ENCODE measurements around the gene SLC17A2.
A peak's percentile ranks its signal among the peaks of the same experiment; 100 is the strongest.

SLC17A2 gene

GRCh38 chr6:25942561-25943147 is 12.2 kb upstream of the SLC17A2 start:
- Histone ChIP-seq H3K4me2 (ENCODE audit: low read length, poor library complexity, severe bottlenecking) (no peak overlapping the region), H3K9me3 (ENCODE audit: control insufficient read depth, low read length) (no peaks in the 10 kb centered on the region), H3K36me3 (ENCODE audit: control insufficient read depth in 1 of 2, insufficient read depth in 2 of 2, low read depth in 1 of 2, low read length in 2 of 2) (no peaks in the 10 kb centered on the region), H4K8ac (ENCODE audit: low read length) (no peak overlapping the region), H2AK5ac (ENCODE audit: low read length, severe bottlenecking) (no peak overlapping the region), H3K4me3 (ENCODE audit: insufficient read depth in 1 of 2, low read depth in 1 of 2, low read length in 2 of 2) (no peak overlapping the region), H4K91ac (ENCODE audit: low read length) (no peak overlapping the region), H3K14ac (ENCODE audit: low read length in 2 of 2) (no peak overlapping the region), H3K4ac (ENCODE audit: low read depth in 1 of 2, low read length in 2 of 2) (no peak overlapping the region), H3K9ac (ENCODE audit: low read length) (no peak overlapping the region), H3K4me1 (ENCODE audit: control insufficient read depth, insufficient read depth, low read depth, low read length) (no peaks in the 10 kb centered on the region), H3K18ac (ENCODE audit: low read depth in 1 of 2, low read length in 2 of 2) (no peak overlapping the region), H2BK12ac (ENCODE audit: low read length in 2 of 2) (no peak overlapping the region), H2BK5ac (ENCODE audit: low read depth, low read length, poor library complexity, severe bottlenecking) (no peak overlapping the region), H3K27ac (ENCODE audit: low read length, poor library complexity, severe bottlenecking) (no peak overlapping the region), H3K23ac (ENCODE audit: low read length in 2 of 2) (no peak overlapping the region), H3K27me3 (ENCODE audit: control insufficient read depth in 1 of 2, insufficient read depth in 1 of 2, low read length in 2 of 2) (no peaks in the 10 kb centered on the region), H2BK120ac (ENCODE audit: low read depth, low read length) (no peak overlapping the region), H3K79me1 (replicated peaks; ENCODE audit: low read length, poor library complexity, severe bottlenecking) (no peaks in the 10 kb centered on the region), H2BK15ac (ENCODE audit: low read depth, poor library complexity, severe bottlenecking) (no peak overlapping the region), H2AFZ (ENCODE audit: low read depth, low read length) (no peak overlapping the region)
- DNase-seq, result peak; percentile 58
- WGBS, result 59% methylated on average over 2 of the region's 3 CpGs

- WGBS, result 100% methylated on average over 1 of the region's 2 CpGs
- no peak overlapping the region for H3K27ac ChIP-seq (ENCODE audit: low read length, poor library complexity, severe bottlenecking)
- H4K91ac ChIP-seq (ENCODE audit: low read length), result no peak overlapping the region
- no peak overlapping the region for H2BK12ac ChIP-seq (ENCODE audit: low read length in 2 of 2)
- no peak overlapping the region for H3K4me3 ChIP-seq (ENCODE audit: insufficient read depth in 1 of 2, low read depth in 1 of 2, low read length in 2 of 2)
- no peaks in the 10 kb centered on the region for H3K27me3 ChIP-seq (ENCODE audit: control insufficient read depth in 1 of 2, insufficient read depth in 1 of 2, low read length in 2 of 2)
- no peak overlapping the region for H2AFZ ChIP-seq (ENCODE audit: low read depth, low read length)
- DNase-seq, result no peak
- no peak overlapping the region for H2AK5ac ChIP-seq (ENCODE audit: low read length, severe bottlenecking)
- H2BK15ac ChIP-seq (ENCODE audit: low read depth, poor library complexity, severe bottlenecking), result no peak overlapping the region
- no peaks in the 10 kb centered on the region for H3K9me3 ChIP-seq (ENCODE audit: control insufficient read depth, low read length)
- no peak overlapping the region for H3K14ac ChIP-seq (ENCODE audit: low read length in 2 of 2)
- no peak overlapping the region for H2BK5ac ChIP-seq (ENCODE audit: low read depth, low read length, poor library complexity, severe bottlenecking)
- H3K9ac ChIP-seq (ENCODE audit: low read length), result no peak overlapping the region
- H3K4ac ChIP-seq (ENCODE audit: low read depth in 1 of 2, low read length in 2 of 2), result no peak overlapping the region
- H3K36me3 ChIP-seq (ENCODE audit: control insufficient read depth in 1 of 2, insufficient read depth in 2 of 2, low read depth in 1 of 2, low read length in 2 of 2), result no peaks in the 10 kb centered on the region
- H3K79me1 ChIP-seq (replicated peaks; ENCODE audit: low read length, poor library complexity, severe bottlenecking), result no peaks in the 10 kb centered on the region
- no peak overlapping the region for H4K8ac ChIP-seq (ENCODE audit: low read length)
- H3K4me1 ChIP-seq (ENCODE audit: control insufficient read depth, insufficient read depth, low read depth, low read length), result no peaks in the 10 kb centered on the region
- H2BK120ac ChIP-seq (ENCODE audit: low read depth, low read length), result no peak overlapping the region
- H3K23ac ChIP-seq (ENCODE audit: low read length in 2 of 2), result no peak overlapping the region
- H3K4me2 ChIP-seq (ENCODE audit: low read length, poor library complexity, severe bottlenecking), result no peak overlapping the region
- H3K18ac ChIP-seq (ENCODE audit: low read depth in 1 of 2, low read length in 2 of 2), result no peak overlapping the region
These were observed 9.1 kb upstream of the SLC17A2 start for GRCh38 chr6:25939593-25939992.

GRCh38 chr6:25935953-25936352 is 5.5 kb upstream of the SLC17A2 start:
- DNase-seq, result no peak
- Histone ChIP-seq H3K27ac (ENCODE audit: low read length, poor library complexity, severe bottlenecking) (no peak overlapping the region), H3K18ac (ENCODE audit: low read depth in 1 of 2, low read length in 2 of 2) (no peak overlapping the region), H3K36me3 (ENCODE audit: control insufficient read depth in 1 of 2, insufficient read depth in 2 of 2, low read depth in 1 of 2, low read length in 2 of 2) (no peaks in the 10 kb centered on the region), H3K4ac (ENCODE audit: low read depth in 1 of 2, low read length in 2 of 2) (no peak overlapping the region), H2BK15ac (ENCODE audit: low read depth, poor library complexity, severe bottlenecking) (no peak overlapping the region), H3K14ac (ENCODE audit: low read length in 2 of 2) (no peak overlapping the region), H2BK5ac (ENCODE audit: low read depth, low read length, poor library complexity, severe bottlenecking) (no peak overlapping the region), H3K27me3 (ENCODE audit: control insufficient read depth in 1 of 2, insufficient read depth in 1 of 2, low read length in 2 of 2) (no peaks in the 10 kb centered on the region), H3K9ac (ENCODE audit: low read length) (no peak overlapping the region), H2BK120ac (ENCODE audit: low read depth, low read length) (no peak overlapping the region), H3K9me3 (ENCODE audit: control insufficient read depth, low read length) (no peaks in the 10 kb centered on the region), H3K4me3 (ENCODE audit: insufficient read depth in 1 of 2, low read depth in 1 of 2, low read length in 2 of 2) (no peak overlapping the region), H3K79me1 (replicated peaks; ENCODE audit: low read length, poor library complexity, severe bottlenecking) (no peaks in the 10 kb centered on the region), H3K4me2 (ENCODE audit: low read length, poor library complexity, severe bottlenecking) (no peak overlapping the region), H4K8ac (ENCODE audit: low read length) (no peak overlapping the region), H3K4me1 (ENCODE audit: control insufficient read depth, insufficient read depth, low read depth, low read length) (no peaks in the 10 kb centered on the region), H2AK5ac (ENCODE audit: low read length, severe bottlenecking) (no peak overlapping the region), H3K23ac (ENCODE audit: low read length in 2 of 2) (no peak overlapping the region), H2AFZ (ENCODE audit: low read depth, low read length) (no peak overlapping the region), H2BK12ac (ENCODE audit: low read length in 2 of 2) (no peak overlapping the region), H4K91ac (ENCODE audit: low read length) (no peak overlapping the region)
- 97% methylated on average over 4 of the region's 5 CpGs for WGBS

- no peak overlapping the region for H3K9ac ChIP-seq (ENCODE audit: low read length)
- no peak overlapping the region for H2BK120ac ChIP-seq (ENCODE audit: low read depth, low read length)
- no peak overlapping the region for H3K4me3 ChIP-seq (ENCODE audit: insufficient read depth in 1 of 2, low read depth in 1 of 2, low read length in 2 of 2)
- H2AK5ac ChIP-seq (ENCODE audit: low read length, severe bottlenecking), result no peak overlapping the region
- no peak overlapping the region for H3K27ac ChIP-seq (ENCODE audit: low read length, poor library complexity, severe bottlenecking)
- no peaks in the 10 kb centered on the region for H3K36me3 ChIP-seq (ENCODE audit: control insufficient read depth in 1 of 2, insufficient read depth in 2 of 2, low read depth in 1 of 2, low read length in 2 of 2)
- no peak overlapping the region for H3K18ac ChIP-seq (ENCODE audit: low read depth in 1 of 2, low read length in 2 of 2)
- H3K4ac ChIP-seq (ENCODE audit: low read depth in 1 of 2, low read length in 2 of 2), result no peak overlapping the region
- no peak overlapping the region for H2BK5ac ChIP-seq (ENCODE audit: low read depth, low read length, poor library complexity, severe bottlenecking)
- H3K27me3 ChIP-seq (ENCODE audit: control insufficient read depth in 1 of 2, insufficient read depth in 1 of 2, low read length in 2 of 2), result no peaks in the 10 kb centered on the region
- no peak overlapping the region for H3K14ac ChIP-seq (ENCODE audit: low read length in 2 of 2)
- WGBS, result 88% methylated on average over 2 of the region's 3 CpGs
- H3K9me3 ChIP-seq (ENCODE audit: control insufficient read depth, low read length), result no peaks in the 10 kb centered on the region
- no peak overlapping the region for H3K23ac ChIP-seq (ENCODE audit: low read length in 2 of 2)
- no peaks in the 10 kb centered on the region for H3K4me1 ChIP-seq (ENCODE audit: control insufficient read depth, insufficient read depth, low read depth, low read length)
- H2BK12ac ChIP-seq (ENCODE audit: low read length in 2 of 2), result no peak overlapping the region
- DNase-seq, result no peak
- no peak overlapping the region for H4K8ac ChIP-seq (ENCODE audit: low read length)
- no peak overlapping the region for H2BK15ac ChIP-seq (ENCODE audit: low read depth, poor library complexity, severe bottlenecking)
- H2AFZ ChIP-seq (ENCODE audit: low read depth, low read length), result no peak overlapping the region
- no peak overlapping the region for H3K4me2 ChIP-seq (ENCODE audit: low read length, poor library complexity, severe bottlenecking)
- no peak overlapping the region for H4K91ac ChIP-seq (ENCODE audit: low read length)
- no peaks in the 10 kb centered on the region for H3K79me1 ChIP-seq (replicated peaks; ENCODE audit: low read length, poor library complexity, severe bottlenecking)
These were observed 4.3 kb upstream of the SLC17A2 start for GRCh38 chr6:25934735-25935313.

All from mesenchymal stem cell (in vitro differentiated cells and primary cell).